NCI-H226 (cell line): ENCODE results near the gene FBRSL1.

Source experiments
- DNase-seq: peaks from one replicate; pipeline ENCODE4 v3.0.0-alpha.2; 2015

FBRSL1 gene

GRCh38 chr12:132501204-132501940 lies 11.4 kb downstream of the FBRSL1 start:
- DNase-seq: no peak

- DNase-seq: no peak
Observed at GRCh38 chr12:132502149-132502881, 12.4 kb downstream of the FBRSL1 start.

GRCh38 chr12:132502882-132503193 lies 12.9 kb downstream of the FBRSL1 start:
- no peak for DNase-seq

- DNase-seq: no peak
Observed at GRCh38 chr12:132503618-132504204, 13.8 kb downstream of the FBRSL1 start.

- no peak for DNase-seq
Observed at GRCh38 chr12:132505105-132505851, 15.3 kb downstream of the FBRSL1 start.

GRCh38 chr12:132505852-132506219 lies 15.9 kb downstream of the FBRSL1 start:
- DNase-seq: no peak

- peak; percentile 24 for DNase-seq
Observed at GRCh38 chr12:132506328-132507160, 16.6 kb downstream of the FBRSL1 start.

GRCh38 chr12:132507161-132507538 lies 17.2 kb downstream of the FBRSL1 start:
- DNase-seq: no peak

- no peak for DNase-seq
Observed at GRCh38 chr12:132507656-132508490, 17.9 kb downstream of the FBRSL1 start.

- no peak for DNase-seq
Observed at GRCh38 chr12:132508491-132508740, 18.5 kb downstream of the FBRSL1 start.

- DNase-seq: no peak
Observed at GRCh38 chr12:132508860-132509732, 19.1 kb downstream of the FBRSL1 start.

- DNase-seq: no peak
Observed at GRCh38 chr12:132510111-132510724, 20.3 kb downstream of the FBRSL1 start.

- DNase-seq: no peak
Observed at GRCh38 chr12:132510746-132511477, 21.0 kb downstream of the FBRSL1 start.

- no peak for DNase-seq
Observed at GRCh38 chr12:132511516-132512196, 21.7 kb downstream of the FBRSL1 start.

- DNase-seq: no peak
Observed at GRCh38 chr12:132512197-132513069, 22.5 kb downstream of the FBRSL1 start.

- no peak for DNase-seq
Observed at GRCh38 chr12:132513070-132513398, 23.1 kb downstream of the FBRSL1 start.

GRCh38 chr12:132513458-132514135 lies 23.6 kb downstream of the FBRSL1 start:
- no peak for DNase-seq
